ENCODE results near the gene MKI67.
"Not testable (repeated sequence)": the region's sequence is repeated elsewhere in the genome, so short reads cannot be mapped to it uniquely, and the experiment has no call there.

Gene MKI67

DNA sequence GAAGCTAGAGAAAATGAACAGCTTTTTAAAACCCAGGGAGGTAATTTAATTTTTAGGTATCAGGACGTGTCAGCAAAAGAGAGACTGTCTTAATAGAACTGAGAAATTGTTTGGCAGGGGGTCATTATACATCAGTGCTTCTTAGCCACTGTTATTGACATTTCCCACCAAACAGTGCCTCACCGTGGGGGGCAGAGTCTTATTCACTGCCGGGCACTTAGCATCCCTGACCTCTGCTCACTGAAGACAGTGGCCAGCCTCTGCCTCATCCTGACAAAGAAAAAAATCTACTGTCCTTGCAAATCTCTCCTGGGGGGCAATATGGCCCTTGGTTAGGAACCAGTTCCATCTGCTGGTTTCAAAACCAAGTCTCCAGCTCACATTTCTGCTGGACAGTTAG, 14.2 kb upstream of the MKI67 start:
- Histone ChIP-seq H3K36me3 (ENCODE audit: insufficient read depth, low read length) (no peaks in the 10 kb centered on the region), H3K4me3 (ENCODE audit: low read length) (no peak overlapping the region), H2AFZ (ENCODE audit: low read depth, low read length) (no peak overlapping the region), H3K9me3 (ENCODE audit: low read length) (peaks cover 2% of the 10 kb centered on the region), H3K4me1 (ENCODE audit: insufficient read depth, low read length) (peaks cover 4% of the 10 kb centered on the region), H3K27me3 (ENCODE audit: insufficient read depth, low read length) (peaks cover 5% of the 10 kb centered on the region)

GRCh38 chr10:128138429-128138828, 12.2 kb upstream of the MKI67 start:
- not testable (repeated sequence) for H3K4me1 ChIP-seq (ENCODE audit: insufficient read depth, low read length); H3K36me3 ChIP-seq (ENCODE audit: insufficient read depth, low read length); H2AFZ ChIP-seq (ENCODE audit: low read depth, low read length); H3K9me3 ChIP-seq (ENCODE audit: low read length); H3K4me3 ChIP-seq (ENCODE audit: low read length); H3K27me3 ChIP-seq (ENCODE audit: insufficient read depth, low read length)

- Histone ChIP-seq H3K4me3 (ENCODE audit: low read length) (no peak overlapping the region), H3K27me3 (ENCODE audit: insufficient read depth, low read length) (no peaks in the 10 kb centered on the region), H3K4me1 (ENCODE audit: insufficient read depth, low read length) (peaks cover 4% of the 10 kb centered on the region), H3K9me3 (ENCODE audit: low read length) (no peaks in the 10 kb centered on the region), H3K36me3 (ENCODE audit: insufficient read depth, low read length) (no peaks in the 10 kb centered on the region), H2AFZ (ENCODE audit: low read depth, low read length) (no peak overlapping the region)
Observed at GRCh38 chr10:128137877-128138276, 11.7 kb upstream of the MKI67 start.

GRCh38 chr10:128130051-128130450, 3.8 kb upstream of the MKI67 start:
- no peak overlapping the region for H3K4me3 ChIP-seq (ENCODE audit: low read length)
- peaks cover 11% of the 10 kb centered on the region for H3K27me3 ChIP-seq (ENCODE audit: insufficient read depth, low read length)
- H3K36me3 ChIP-seq (ENCODE audit: insufficient read depth, low read length): no peaks in the 10 kb centered on the region
- H3K4me1 ChIP-seq (ENCODE audit: insufficient read depth, low read length): peaks cover 11% of the 10 kb centered on the region
- no peak overlapping the region for H2AFZ ChIP-seq (ENCODE audit: low read depth, low read length)
- H3K9me3 ChIP-seq (ENCODE audit: low read length): no peaks in the 10 kb centered on the region

GRCh38 chr10:128128582-128128981, 2.4 kb upstream of the MKI67 start:
- Histone ChIP-seq H2AFZ (ENCODE audit: low read depth, low read length) (no peak overlapping the region), H3K36me3 (ENCODE audit: insufficient read depth, low read length) (peaks cover 3% of the 10 kb centered on the region), H3K4me1 (ENCODE audit: insufficient read depth, low read length) (peaks cover 24% of the 10 kb centered on the region), H3K4me3 (ENCODE audit: low read length) (no peak overlapping the region), H3K27me3 (ENCODE audit: insufficient read depth, low read length) (peaks cover 11% of the 10 kb centered on the region), H3K9me3 (ENCODE audit: low read length) (no peaks in the 10 kb centered on the region)

GRCh38 chr10:128125416-128125943, 743 bp downstream of the MKI67 start:
- peaks cover 2% of the 10 kb centered on the region for H3K9me3 ChIP-seq (ENCODE audit: low read length)
- peaks cover 2% of the 10 kb centered on the region for H3K27me3 ChIP-seq (ENCODE audit: insufficient read depth, low read length)
- H2AFZ ChIP-seq (ENCODE audit: low read depth, low read length): peak overlapping the region; percentile 72
- peaks cover 25% of the 10 kb centered on the region for H3K36me3 ChIP-seq (ENCODE audit: insufficient read depth, low read length)
- H3K4me1 ChIP-seq (ENCODE audit: insufficient read depth, low read length): peaks cover 26% of the 10 kb centered on the region
- peak overlapping the region; percentile 94 for H3K4me3 ChIP-seq (ENCODE audit: low read length)

DNA sequence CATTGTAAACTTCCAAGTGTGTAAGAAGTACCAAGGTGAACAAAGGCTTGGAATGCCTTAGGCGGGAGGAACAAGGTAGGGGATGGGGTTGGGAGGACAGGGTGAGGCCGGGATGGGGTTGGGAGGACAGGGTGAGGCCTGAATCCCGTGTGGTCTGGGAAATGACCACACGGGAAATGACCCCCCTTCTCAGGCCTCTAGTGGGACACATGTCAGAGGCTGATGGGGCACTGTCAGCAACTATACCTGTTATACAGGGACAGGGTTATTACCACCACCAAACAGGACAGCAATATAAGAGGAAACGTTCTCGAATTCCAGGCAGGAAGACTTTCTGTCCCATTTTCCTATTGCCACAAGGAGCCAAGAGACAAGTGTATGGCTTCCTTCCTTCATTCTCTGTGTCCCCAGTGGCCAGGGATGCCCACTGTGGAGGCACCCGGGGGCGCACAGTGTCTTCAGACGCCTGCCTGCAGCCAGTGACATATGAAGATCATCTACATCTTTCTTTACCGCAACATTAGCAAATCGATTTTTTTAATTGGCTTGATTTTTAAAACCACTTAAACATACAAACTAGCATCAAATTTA, 1.3 kb downstream of the MKI67 start:
- peak overlapping the region; percentile 94 for H3K4me3 ChIP-seq (ENCODE audit: low read length)
- H2AFZ ChIP-seq (ENCODE audit: low read depth, low read length): no peak overlapping the region
- peaks cover 25% of the 10 kb centered on the region for H3K36me3 ChIP-seq (ENCODE audit: insufficient read depth, low read length)
- H3K27me3 ChIP-seq (ENCODE audit: insufficient read depth, low read length): peaks cover 2% of the 10 kb centered on the region
- peaks cover 26% of the 10 kb centered on the region for H3K4me1 ChIP-seq (ENCODE audit: insufficient read depth, low read length)
- H3K9me3 ChIP-seq (ENCODE audit: low read length): peaks cover 2% of the 10 kb centered on the region

DNA sequence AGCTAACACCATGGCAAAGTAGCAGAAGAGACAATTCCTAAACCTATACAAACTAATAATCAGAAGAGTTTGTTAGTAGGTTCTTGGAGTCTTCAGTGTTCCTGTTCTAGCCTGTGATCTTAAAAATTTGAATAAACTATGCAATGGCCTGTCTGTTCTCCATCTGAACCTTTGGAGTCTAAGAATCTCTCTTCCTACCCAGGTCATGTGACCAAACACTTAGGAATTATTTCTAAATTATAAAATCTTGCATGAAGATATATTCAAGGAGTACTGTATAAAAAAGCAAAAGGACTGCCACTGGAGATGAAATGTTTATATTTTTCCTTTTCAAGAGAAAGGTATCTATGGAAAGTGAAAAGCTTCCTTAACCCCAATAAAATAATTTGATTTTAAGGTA, 2.4 kb downstream of the MKI67 start:
- no peak overlapping the region for H2AFZ ChIP-seq (ENCODE audit: low read depth, low read length)
- peak overlapping the region; percentile 94 for H3K4me3 ChIP-seq (ENCODE audit: low read length)
- H3K36me3 ChIP-seq (ENCODE audit: insufficient read depth, low read length): peaks cover 35% of the 10 kb centered on the region
- peaks cover 2% of the 10 kb centered on the region for H3K27me3 ChIP-seq (ENCODE audit: insufficient read depth, low read length)
- peaks cover 26% of the 10 kb centered on the region for H3K4me1 ChIP-seq (ENCODE audit: insufficient read depth, low read length)
- peaks cover 2% of the 10 kb centered on the region for H3K9me3 ChIP-seq (ENCODE audit: low read length)

- Histone ChIP-seq H3K36me3 (ENCODE audit: insufficient read depth, low read length) (peaks cover 41% of the 10 kb centered on the region), H3K4me1 (ENCODE audit: insufficient read depth, low read length) (peaks cover 26% of the 10 kb centered on the region), H3K4me3 (ENCODE audit: low read length) (no peak overlapping the region), H3K9me3 (ENCODE audit: low read length) (peaks cover 2% of the 10 kb centered on the region), H3K27me3 (ENCODE audit: insufficient read depth, low read length) (no peaks in the 10 kb centered on the region), H2AFZ (ENCODE audit: low read depth, low read length) (no peak overlapping the region)
Observed at GRCh38 chr10:128122931-128123330, 3.3 kb downstream of the MKI67 start.

GRCh38 chr10:128121750-128122412, 4.3 kb downstream of the MKI67 start:
- Histone ChIP-seq H3K4me1 (ENCODE audit: insufficient read depth, low read length) (peaks cover 26% of the 10 kb centered on the region), H2AFZ (ENCODE audit: low read depth, low read length) (no peak overlapping the region), H3K27me3 (ENCODE audit: insufficient read depth, low read length) (no peaks in the 10 kb centered on the region), H3K36me3 (ENCODE audit: insufficient read depth, low read length) (peaks cover 49% of the 10 kb centered on the region), H3K9me3 (ENCODE audit: low read length) (peaks cover 2% of the 10 kb centered on the region), H3K4me3 (ENCODE audit: low read length) (no peak overlapping the region)

GRCh38 chr10:128116851-128117615, 9.2 kb downstream of the MKI67 start:
- no peak overlapping the region for H2AFZ ChIP-seq (ENCODE audit: low read depth, low read length)
- H3K4me3 ChIP-seq (ENCODE audit: low read length): no peak overlapping the region
- peaks cover 80% of the 10 kb centered on the region for H3K36me3 ChIP-seq (ENCODE audit: insufficient read depth, low read length)
- H3K9me3 ChIP-seq (ENCODE audit: low read length): no peaks in the 10 kb centered on the region
- no peaks in the 10 kb centered on the region for H3K4me1 ChIP-seq (ENCODE audit: insufficient read depth, low read length)
- no peaks in the 10 kb centered on the region for H3K27me3 ChIP-seq (ENCODE audit: insufficient read depth, low read length)

GRCh38 chr10:128116187-128116586, 10.0 kb downstream of the MKI67 start:
- Histone ChIP-seq H3K36me3 (ENCODE audit: insufficient read depth, low read length) (peaks cover 83% of the 10 kb centered on the region), H2AFZ (ENCODE audit: low read depth, low read length) (no peak overlapping the region), H3K4me1 (ENCODE audit: insufficient read depth, low read length) (no peaks in the 10 kb centered on the region), H3K9me3 (ENCODE audit: low read length) (no peaks in the 10 kb centered on the region), H3K4me3 (ENCODE audit: low read length) (no peak overlapping the region), H3K27me3 (ENCODE audit: insufficient read depth, low read length) (no peaks in the 10 kb centered on the region)

DNA sequence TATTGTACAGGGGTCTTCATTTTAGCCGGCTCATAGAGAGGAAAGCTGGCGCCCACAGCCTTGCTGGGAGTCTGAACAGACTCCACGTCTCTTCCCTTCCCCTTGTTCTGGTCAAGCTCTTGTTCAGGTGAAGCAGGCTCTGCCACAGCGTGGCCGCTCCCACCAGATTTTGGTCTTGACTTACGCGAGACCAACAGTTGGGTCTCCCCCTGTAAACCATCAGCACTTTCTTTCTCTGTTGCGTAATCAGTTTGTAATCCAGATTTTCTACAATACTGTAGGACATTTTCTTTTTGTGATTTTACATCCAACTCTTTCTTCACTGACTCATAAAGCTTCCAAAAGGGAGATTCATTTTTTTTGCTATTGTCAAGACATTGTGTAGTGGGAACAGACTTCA, 10.9 kb downstream of the MKI67 start:
- Histone ChIP-seq H2AFZ (ENCODE audit: low read depth, low read length) (no peak overlapping the region), H3K4me3 (ENCODE audit: low read length) (no peak overlapping the region), H3K9me3 (ENCODE audit: low read length) (no peaks in the 10 kb centered on the region), H3K36me3 (ENCODE audit: insufficient read depth, low read length) (peaks cover 89% of the 10 kb centered on the region), H3K27me3 (ENCODE audit: insufficient read depth, low read length) (no peaks in the 10 kb centered on the region), H3K4me1 (ENCODE audit: insufficient read depth, low read length) (no peaks in the 10 kb centered on the region)

Measured in neuron (in vitro differentiated cells).